HG02973 (cell line): Measurements from ENCODE around the gene DUSP7.

ENCODE experiments used
- ATAC-seq: cut with Tn5 transposase; IDR thresholded peaks from one replicate; pipeline ENCODE4 v1.9.1; 2021; ENCODE audit warnings: moderate library complexity; ENCODE audit not compliant: unreplicated experiment

DUSP7 gene

DNA sequence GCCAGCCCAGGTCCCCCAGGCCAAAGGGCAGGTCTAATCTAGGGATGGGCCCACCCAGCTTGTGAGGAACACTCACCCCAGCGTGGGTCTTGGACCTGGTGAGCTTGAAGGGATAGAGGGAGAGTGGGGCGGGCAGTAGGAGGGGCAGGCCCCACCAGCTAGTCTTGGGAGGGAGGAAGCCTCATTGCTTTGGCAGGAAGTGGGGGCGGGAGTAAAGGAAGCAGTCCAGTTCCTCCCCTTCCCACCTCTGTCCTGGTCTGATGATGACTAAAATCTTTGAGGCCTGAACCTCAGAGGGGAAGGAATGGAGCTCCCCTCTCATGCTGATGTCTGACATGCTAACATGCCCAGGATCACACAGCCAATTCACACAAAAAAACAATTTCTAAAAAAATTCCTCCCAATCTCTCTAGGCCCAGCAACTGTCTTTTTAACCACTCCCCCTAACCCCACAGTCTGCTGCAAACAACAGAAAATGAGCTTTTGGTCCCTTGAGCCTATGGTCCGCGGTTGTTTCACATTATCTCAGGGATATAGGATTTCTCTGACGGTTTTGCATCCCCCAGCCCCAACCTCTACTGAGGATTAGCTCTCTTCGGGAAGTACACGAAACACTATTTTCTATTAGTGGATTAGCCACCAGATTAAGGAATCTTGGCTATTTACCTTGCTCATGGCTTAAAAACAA, 30.7 kb upstream of the DUSP7 start:
- ATAC-seq = no peak

DNA sequence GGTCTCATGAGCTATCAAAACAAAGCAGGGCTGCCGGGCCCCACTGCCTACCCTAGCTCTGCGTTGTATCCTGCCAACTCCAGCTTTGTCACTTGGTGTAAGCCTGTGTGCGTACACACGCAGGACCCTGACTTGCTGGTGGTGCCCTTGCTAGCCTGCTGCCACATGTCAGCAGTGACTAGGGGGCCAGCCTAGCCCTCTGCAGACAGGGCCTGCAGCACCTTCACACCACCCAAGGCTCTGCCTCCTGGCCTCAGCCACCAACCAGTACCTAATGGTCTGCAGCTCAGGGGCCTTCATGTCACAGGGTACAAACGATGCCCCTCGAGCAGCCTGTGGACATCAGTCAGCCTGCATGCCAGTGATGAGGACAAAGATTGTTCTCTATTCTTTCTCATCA, 30.1 kb upstream of the DUSP7 start:
- ATAC-seq = no peak

DNA sequence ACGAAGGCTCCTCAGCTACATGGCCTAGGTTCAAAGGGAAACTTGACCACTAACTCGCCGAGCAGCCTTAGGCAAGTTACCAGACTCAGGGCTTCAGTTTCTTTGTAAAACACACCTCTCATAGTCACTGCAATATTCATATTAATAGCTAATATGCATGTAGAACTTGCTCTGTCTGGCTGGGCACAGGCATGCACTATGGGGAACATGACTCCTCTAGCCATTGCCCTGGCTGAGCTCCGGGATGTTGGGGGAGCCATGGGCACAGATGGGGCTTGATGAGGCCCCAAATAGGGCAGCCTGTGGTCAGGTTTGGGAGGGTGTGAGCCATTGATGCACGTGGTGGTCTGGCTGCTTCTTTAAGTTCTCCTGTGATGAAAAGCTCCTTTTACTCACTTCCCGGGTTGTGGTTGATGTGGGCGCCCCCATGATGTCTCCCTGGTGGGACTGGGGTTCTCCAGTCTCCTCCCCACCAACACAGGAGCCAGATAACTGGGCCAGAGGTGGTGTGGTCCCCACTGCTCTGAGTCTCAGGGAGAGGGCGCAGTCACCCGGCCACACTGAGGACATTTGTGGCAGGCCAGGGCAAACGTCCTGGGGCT, 29.4 kb upstream of the DUSP7 start:
- no peak for ATAC-seq

DNA sequence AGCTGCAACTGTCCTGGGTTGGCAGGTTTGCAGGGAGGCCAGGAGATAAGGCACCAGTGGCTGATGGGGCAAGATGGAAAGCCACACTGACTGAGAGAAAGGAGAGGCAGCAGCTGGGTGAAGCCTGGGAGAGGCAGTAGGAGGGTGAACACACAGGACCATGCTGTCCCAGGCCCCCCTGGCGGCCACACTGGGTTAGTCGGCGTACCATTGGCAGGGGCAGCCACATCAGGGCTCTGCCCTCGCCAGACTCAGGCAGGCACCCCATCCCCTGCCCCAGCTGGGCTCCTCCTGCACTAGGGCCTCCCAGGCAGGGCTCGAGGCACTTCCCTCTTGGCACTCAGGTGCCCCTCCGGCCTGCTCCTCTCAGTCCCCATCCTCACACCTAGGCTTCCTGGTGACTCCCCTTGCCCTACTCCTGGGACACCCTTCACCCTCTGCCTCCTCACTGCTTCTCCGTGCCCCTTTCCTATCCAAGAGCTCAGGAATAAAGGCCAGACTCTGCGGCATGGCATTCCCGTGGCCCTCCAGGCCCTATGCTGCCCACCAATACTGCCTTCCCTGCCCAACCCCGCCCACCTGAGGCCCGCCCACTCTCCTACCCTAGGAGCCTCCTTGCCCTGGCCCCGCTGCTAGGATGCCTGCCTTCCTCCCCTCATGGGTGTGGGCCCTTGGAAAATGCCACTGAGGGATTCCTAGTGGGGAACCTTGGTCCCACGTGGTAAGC, 28.7 kb upstream of the DUSP7 start:
- ATAC-seq = no peak

DNA sequence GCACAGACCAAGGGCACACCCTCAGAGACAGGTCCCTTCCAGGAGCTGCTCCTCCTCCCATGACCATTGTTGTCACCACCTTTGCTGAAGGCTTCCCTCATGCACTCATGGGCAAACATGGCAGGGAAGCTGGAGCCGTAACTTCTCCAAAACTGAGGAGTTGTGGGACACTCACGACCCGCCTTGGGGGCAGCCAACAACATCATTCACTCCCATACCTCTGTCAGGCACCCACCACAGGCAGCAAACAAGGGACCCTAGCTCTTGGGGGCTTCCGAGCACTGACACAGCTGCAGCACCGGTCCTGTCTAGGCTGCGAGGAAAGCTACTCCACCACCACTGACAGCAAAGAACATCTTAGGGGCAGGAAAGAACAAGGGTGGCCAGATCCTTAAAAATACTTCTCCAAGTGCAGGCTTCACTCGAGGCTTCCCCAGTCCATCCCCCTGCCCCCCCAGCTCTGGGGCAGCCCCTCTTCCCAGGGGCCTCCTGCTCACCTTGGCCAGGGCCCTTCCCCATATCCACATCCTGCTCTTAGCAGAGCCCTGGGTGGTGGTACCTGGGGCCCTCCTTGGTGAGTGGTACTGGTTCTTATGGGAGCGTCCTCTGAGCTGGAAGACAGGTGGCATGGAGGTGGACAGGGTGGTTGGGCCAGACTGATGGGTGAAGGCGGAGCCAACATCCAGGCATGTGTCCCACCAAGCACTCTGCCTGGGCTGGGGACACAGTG, 28.0 kb upstream of the DUSP7 start:
- ATAC-seq = no peak

DNA sequence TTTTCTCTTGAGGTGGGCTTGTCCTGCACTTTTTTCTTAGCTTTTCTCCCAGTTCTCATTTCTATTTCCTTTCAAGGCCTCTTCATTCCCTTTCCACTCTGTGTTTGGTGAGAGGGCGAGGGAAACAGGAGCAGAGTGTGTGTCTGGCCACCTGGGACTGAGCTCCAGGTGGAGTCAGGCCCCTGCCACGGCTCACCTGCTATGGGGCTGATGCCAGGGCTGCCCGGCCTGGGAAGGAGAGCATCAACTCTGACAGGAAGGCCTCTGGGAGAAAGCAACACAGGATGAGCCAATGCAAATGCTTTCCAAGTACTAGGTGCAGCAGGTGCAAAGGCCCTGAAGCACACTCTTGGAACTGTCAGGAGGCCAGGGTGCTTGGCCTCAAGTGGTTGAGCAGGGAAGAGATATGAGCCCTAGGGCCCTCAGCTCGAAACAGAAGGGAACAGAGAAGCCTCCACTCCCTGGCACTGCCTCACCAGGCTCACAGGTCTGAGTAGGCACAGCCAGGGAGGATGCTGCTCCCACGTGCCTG, 27.3 kb upstream of the DUSP7 start:
- ATAC-seq = no peak

DNA sequence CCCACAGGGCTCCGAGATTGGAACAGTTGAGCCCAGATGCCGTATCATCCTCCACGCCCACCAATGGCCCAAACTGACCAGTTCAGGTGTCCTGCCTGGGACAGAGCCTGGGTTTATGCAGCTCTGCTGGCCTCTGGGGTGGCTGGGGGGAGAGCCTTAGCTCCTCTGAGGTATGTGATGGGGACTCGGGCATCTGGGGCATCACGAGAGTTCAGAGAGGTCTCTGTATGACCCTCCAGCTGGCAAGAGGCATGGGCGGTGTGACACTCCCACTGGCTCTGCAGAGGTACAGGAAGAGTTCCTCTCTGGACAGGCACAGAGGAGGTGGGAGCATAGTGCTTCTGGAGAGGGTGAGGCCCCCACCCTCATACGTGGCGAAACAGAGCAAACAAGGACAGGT, 26.6 kb upstream of the DUSP7 start:
- no peak for ATAC-seq

DNA sequence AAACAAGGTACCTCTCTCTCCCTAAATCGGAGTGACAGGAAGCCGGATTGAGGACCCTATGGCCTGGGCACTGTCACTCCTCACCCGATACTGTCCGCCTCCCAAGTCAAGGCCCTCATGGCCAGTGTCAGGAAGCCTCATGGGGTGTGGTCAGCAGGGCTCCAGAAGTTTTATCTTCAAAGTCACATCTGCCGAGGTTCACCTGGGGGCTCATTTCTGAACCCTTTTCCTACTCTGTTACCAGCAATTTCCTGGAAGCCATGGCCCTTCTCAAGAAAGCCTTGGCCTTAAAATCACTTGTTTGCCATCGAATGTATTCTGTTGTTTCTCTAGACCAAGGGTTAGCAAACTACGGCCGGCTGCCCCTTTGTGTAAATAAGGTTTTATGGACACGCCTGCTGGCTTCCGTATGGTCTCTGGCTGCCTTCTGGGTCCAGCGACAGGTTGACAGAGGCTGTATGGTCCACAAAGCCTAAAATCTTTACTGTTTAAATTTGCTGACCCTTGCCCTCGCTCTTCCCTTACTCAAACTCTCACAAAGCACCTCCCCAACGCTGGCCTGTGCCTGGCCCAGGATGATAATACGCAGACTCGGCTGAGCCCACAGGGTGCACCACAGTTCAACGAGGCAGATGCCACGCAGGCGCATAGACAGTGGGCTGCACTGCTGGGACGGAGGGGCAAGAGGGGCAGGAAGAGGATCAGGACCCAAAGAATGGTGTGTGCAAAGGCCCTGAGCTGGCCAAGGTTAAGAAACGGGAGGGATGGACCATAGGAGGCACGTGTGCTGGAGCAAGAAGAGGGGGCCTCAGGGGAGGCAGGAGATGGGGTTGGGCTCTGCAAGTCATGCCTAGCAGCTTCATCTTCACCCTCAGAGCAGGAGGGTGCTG, 24.7 kb upstream of the DUSP7 start:
- ATAC-seq = no peak

DNA sequence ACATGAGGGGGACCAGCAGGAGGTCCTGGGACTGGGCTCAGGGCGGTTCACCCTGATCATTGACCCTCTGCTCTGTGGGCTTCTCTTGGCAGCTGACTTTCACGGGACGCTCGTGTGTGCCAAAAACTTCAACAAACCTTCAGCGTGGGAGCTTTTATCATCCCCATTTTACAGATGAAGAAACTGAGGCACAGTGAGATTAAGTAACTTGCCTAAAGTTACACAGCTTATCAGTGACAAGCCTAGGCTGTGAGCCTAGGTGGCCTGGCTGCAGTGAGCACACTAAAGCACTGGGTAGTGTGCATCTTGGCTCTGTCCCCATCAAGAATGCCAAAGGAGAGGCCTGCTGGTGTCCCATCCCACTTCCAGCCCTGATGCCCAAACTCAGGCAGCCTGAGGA, 23.6 kb upstream of the DUSP7 start:
- ATAC-seq = no peak

DNA sequence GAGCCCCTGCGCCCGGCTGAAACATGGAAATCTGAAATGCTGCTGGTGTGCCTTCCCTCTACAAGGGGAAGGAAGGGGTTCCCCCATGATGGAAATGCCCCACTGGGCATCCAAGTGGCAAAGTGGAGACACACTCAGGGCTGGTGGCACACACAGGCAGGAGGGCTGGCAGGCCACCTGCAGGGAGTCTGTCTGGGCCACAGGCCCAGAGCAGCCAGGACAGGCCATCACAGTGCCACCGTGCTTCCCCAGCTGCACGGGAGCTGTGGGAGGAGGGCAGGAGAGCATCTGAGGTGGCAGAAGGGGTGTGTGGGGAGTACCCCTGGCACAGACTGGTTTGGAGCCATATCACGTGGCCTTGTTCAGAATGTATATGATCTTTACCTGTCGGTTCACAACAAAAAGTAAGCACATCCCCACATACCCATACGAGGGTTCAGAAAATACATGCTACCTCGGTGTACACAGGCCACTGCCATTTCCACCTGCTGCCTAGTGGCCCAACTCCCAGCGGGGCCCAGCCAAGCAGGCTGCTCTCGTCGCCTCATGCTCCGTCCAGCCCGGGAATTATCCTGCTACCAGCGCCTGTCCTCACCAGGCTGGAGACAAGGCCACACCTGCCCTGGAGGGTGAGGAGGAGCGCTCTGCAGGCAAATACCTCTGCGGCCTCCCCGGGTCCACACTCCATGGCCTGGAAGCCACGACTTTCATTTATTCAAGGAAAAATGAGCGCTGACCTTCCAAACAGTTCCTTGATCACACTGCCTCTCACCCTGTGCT, 22.6 kb upstream of the DUSP7 start:
- ATAC-seq = no peak

DNA sequence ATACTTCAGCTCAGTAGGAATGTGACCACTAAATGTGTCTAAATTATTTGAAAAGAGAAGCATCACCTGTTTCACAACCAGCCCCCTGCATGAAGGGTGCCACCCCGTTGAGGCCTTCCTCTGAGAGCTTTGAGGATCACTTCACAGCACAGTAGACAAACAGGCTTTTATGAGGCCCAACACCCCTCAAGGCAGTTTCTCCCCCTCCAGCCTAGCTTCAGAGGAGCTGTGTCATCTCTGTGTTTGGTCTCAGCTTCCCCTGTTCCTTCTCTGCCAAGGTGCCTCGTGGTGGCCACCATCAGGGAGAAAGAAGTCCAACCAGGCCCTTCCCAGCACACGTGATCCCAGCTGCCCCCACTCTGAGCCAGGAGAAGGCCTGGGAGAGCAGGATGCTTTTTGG, 21.6 kb upstream of the DUSP7 start:
- ATAC-seq = no peak

DNA sequence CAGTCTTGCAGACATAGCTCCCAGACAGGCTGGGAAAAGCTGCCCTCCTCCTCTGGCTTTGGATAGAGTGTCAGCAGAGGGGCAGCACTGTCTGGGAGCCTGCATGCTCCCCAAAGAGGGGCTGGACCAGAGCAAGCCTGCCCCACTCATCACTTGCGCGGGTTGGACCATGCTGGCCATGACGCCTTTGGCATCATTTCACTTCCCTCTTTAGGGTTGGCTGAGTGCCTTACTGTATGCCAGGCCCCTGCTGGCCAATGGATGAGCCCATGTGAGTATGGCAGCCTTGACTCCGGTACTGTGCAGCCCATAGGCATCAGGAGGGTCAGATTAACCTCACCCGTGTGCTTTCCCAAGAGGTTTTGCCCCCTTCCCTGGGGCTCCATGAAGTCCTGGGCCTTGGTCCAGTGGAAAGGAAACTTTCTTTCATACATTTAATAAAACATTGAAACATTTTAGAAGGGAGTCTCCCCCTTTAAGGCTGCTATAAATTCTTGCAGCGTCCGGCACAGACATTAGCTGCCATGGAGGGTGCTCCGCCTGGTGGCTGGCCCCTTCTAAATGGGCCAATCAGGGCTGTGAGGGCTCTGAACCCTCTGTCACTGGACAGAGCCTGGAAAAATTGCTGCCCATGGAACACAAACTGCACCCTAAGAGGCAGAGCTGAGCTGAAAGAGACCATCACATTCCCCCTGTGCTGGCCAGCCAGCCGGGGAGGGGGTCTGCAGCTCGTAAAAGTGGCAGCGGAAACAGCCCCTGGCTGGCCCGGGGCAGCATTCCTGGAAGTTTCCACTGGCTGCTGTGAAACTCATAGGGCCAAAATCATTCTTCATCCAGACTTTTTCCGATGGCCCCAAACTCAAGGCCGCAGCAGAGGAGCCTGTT, 20.8 kb upstream of the DUSP7 start:
- no peak for ATAC-seq

DNA sequence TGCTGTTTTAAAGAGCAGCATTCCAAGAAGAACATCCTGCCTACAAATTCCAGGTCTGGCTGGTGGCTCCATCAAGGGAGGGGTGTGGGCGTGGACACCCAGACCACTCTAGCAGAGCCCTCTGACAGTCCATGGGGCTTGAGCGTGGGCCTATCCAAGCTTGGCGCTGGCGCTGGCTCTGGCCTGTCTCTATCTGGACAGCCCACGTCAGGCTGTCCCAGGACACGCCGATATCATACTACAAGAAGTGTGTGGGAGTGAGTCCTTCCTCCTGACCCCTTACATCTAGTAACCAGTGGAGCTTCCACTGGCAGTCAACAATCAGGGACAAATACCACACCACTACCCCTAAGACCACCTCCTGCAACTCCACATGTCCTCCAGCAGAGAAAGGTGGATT, 17.1 kb upstream of the DUSP7 start:
- ATAC-seq = no peak

DNA sequence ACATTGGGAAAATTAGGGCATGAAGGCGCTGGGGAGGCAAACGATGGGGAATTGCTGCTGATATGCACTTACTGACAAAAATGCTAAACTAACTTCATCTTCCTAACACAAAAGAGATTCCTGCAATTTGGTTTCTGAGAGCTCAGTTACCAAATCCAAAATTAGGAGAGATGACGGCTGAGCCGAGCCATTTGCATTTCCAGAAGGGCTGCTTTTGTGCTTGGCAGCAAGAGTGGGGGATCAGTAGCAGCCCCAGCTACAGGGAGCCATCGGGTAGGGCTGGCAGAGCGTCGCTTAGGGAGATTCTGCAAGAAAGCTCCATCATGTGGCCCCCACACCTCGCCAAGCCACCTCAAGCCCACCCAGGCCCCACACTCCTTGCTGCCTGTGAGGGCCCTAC, 16.1 kb upstream of the DUSP7 start:
- ATAC-seq = no peak

DNA sequence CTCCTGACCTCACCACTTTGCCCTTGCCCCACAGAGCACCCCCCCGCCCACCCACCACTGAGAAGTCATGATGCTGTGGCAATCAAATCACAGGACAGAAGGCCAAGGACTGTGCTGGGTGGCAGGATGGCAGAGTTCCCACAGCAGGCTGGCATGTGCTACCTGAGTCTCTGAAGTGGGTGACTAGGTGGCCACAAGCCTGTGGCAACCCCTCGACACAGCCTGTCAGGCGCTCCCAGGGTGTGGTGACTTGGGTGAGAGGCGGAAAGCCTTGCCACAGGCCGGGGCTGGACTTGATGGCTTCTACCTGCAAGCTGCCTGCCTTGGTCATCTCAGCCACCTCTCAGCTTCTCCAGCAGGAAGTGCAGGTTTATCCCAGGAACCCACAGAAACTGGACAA, 15.6 kb upstream of the DUSP7 start:
- ATAC-seq = no peak

DNA sequence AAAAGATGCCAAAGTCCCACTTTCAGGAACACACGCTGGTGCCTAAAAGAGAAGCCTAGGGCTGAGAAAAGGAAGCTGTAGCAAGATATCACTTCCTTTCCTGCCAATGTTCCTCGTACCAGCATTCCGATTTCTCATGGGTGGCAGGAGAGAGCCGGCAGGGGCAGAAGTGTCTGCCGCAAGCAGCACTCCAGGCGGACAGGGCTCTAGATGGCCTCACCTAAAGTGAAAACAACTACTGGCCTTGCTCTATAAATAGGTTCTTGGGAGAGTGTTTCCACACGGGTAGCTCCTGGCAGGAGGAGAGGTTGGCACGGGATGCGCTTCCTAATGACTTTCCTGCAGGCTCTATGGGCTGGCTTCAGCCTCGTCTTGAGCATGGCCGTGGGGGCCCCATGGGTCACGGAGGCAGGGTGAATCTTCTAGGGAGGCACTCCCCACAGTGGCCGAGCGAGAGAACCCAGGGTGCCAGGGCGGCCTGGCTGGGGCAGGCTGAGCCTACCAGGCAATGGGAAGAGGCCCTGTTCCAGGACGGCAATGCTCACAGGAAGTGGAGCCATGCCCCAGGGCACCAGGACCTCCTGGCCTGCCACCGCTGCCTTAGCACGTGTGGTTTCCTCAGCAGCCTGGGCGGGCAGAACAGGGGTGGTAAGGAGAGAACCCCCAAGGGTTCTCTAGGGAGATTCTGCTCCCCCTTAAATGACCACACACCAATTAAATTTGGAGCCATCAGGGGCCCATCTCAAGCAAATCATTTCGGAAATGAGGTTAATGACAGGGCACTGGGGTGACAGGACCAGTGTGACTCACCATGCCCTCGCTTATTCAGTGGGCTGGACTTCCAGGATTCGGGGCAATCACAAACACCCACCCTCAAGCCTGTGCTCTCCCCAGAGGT, 14.6 kb upstream of the DUSP7 start:
- no peak for ATAC-seq

DNA sequence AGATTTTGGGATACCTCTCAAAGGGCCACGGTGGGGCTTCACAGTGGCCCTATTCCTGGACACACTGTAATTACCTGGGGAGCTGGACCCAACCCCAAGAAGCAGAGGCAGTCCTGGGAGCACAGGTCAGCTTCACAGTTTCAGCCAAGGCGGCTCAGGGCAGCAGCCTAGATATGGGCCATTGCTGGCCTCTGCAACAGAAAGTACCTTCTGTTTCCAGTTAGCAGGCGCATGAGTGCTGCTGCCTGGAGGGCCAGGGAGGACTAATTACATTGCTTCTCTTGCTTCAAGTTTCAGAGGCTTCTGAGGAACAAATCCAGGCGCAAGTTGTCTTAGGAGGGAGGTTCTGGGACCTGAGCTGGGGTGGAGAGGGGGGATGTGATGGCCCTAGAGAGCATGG, 13.5 kb upstream of the DUSP7 start:
- no peak for ATAC-seq

DNA sequence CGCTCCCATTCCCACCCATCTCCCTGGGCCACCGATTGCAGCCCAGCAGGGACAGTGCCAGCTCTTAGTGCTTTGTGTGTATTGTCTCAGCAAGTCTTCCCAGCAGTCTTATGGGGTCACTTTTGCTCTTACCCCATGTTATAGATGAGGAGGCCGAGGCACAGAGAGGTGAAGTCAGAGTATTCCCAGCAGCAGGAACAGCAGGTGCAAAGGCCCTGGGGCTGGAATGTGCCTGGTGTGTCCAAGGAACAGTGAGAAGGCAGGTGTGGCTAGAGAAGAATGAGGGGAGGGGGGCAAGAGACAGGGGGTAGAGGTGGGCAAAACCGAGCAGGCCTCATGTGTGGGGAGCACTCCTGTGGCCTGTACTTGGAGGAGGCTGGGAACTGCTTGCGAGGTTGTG, 12.8 kb upstream of the DUSP7 start:
- no peak for ATAC-seq
